IMR-90 (cell line): ENCODE data around the gene CFP. TPM values are rescaled to one million over a fixed set of nuclear protein-coding genes. Genes with fewer than 3 reads are reported as not detected.

ENCODE experiments used
- ATAC-seq: fragments of 200-7000 bp; cut with Tn5 transposase; 2 replicates; pipeline ENCODE4 v1.9.1; 2020; ENCODE audit warnings: low read depth, mild to moderate bottlenecking, moderate library complexity
- BruUV-seq: library from RNA; stranded (reverse); fragments of 400-500 nt; replicated peaks from 2 replicates; lab custom pipeline; 2021; lab: Mats Ljungman, UMichigan
- CTCF ChIA-PET: fragments of 300-600 bp; formaldehyde crosslinking; extraction: SDS; loops from one replicate; lab custom pipeline; 2021; ENCODE audit warnings: antibody characterized with exemption; lab: Yijun Ruan, JAX
- POLR2A ChIA-PET: fragments of 300-600 bp; sonication (Branson Sonifier 250); formaldehyde crosslinking; loops from one replicate; lab custom pipeline; 2022; ENCODE audit warnings: antibody characterized with exemption; ENCODE audit not compliant: unreplicated experiment; lab: Charles Lee
- DNase-seq: peaks from one replicate; pipeline ENCODE4 v3.0.0; 2013
- H2AFZ ChIP-seq: replicated peaks from 2 replicates; pipeline ENCODE3; 2013; ENCODE audit warnings: low read length, mild to moderate bottlenecking; ENCODE audit not compliant: poor library complexity
- H2AK5ac ChIP-seq: 2 replicates; pipeline ENCODE4 v1.6.1; 2013; ENCODE audit warnings: low read depth, low read length, inconsistent platforms
- H2AK9ac ChIP-seq: replicated peaks from 2 replicates; pipeline ENCODE3; 2013; ENCODE audit warnings: mild to moderate bottlenecking, low read depth, low read length, moderate library complexity; ENCODE audit not compliant: poor library complexity
- H2BK120ac ChIP-seq: 2 replicates; pipeline ENCODE4 v1.6.1; 2013; ENCODE audit warnings: low read depth, low read length, inconsistent platforms
- H2BK15ac ChIP-seq: 3 replicates; pipeline ENCODE4 v1.6.1; 2013; ENCODE audit warnings: low read depth, low read length, inconsistent platforms
- H2BK20ac ChIP-seq: 2 replicates; pipeline ENCODE4 v1.6.1; 2013; ENCODE audit warnings: low read depth, mild to moderate bottlenecking, inconsistent platforms, low read length, moderate library complexity
- H2BK5ac ChIP-seq: 2 replicates; pipeline ENCODE4 v1.6.1; 2013; ENCODE audit warnings: mild to moderate bottlenecking, low read depth, low read length, inconsistent platforms; ENCODE audit not compliant: poor library complexity, severe bottlenecking
- H3K14ac ChIP-seq: replicated peaks from 2 replicates; pipeline ENCODE4 v1.6.1; 2013; ENCODE audit warnings: low read depth, low read length, inconsistent platforms
- H3K18ac ChIP-seq: 2 replicates; pipeline ENCODE4 v1.6.1; 2013; ENCODE audit warnings: low read depth, low read length, control low read depth
- H3K23ac ChIP-seq: 2 replicates; pipeline ENCODE4 v1.6.1; 2013; ENCODE audit warnings: low read depth, low read length, inconsistent platforms
- H3K27ac ChIP-seq: 2 replicates; pipeline ENCODE4 v1.5.1; 2013; ENCODE audit warnings: mild to moderate bottlenecking, control low read depth, low read length; ENCODE audit not compliant: insufficient read depth
- H3K27me3 ChIP-seq: 2 replicates; pipeline ENCODE4 v1.6.1; 2013; ENCODE audit warnings: low read length; ENCODE audit not compliant: control insufficient read depth, insufficient read depth
- H3K36me3 ChIP-seq: 2 replicates; pipeline ENCODE4 v1.6.1; 2013; ENCODE audit warnings: low read length, mixed read lengths; ENCODE audit not compliant: control insufficient read depth, insufficient read depth
- H3K4ac ChIP-seq: 2 replicates; pipeline ENCODE4 v1.6.1; 2013; ENCODE audit warnings: low read depth, low read length, inconsistent platforms
- H3K4me1 ChIP-seq: 2 replicates; pipeline ENCODE4 v1.6.1; 2013; ENCODE audit warnings: low read length, mixed read lengths; ENCODE audit not compliant: control insufficient read depth, insufficient read depth
- H3K4me2 ChIP-seq: 2 replicates; pipeline ENCODE4 v1.6.1; 2013; ENCODE audit warnings: low read depth, mild to moderate bottlenecking, control low read depth, low read length, moderate library complexity
- H3K4me3 ChIP-seq: 2 replicates; pipeline ENCODE4 v1.5.1; 2013; ENCODE audit warnings: low read depth, mild to moderate bottlenecking, control low read depth, low read length, moderate library complexity; ENCODE audit not compliant: insufficient read depth
- H3K56ac ChIP-seq: 2 replicates; pipeline ENCODE4 v1.6.1; 2013; ENCODE audit warnings: low read length, inconsistent platforms; ENCODE audit not compliant: insufficient read depth; ENCODE audit errors: extremely low read depth
- H3K79me1 ChIP-seq, 2 experiments: 2 replicates each; pipeline ENCODE4 v1.6.1; 2013; ENCODE audit warnings: low read length in 2 of 2, inconsistent platforms in 1 of 2, low read depth in 1 of 2
- H3K9ac ChIP-seq: 2 replicates; pipeline ENCODE4 v1.6.1; 2013; ENCODE audit warnings: low read depth, low read length, control low read depth
- H3K9me1 ChIP-seq: 2 replicates; pipeline ENCODE4 v1.6.1; 2013; ENCODE audit warnings: low read length, inconsistent platforms; ENCODE audit not compliant: insufficient read depth
- H3K9me3 ChIP-seq: 2 replicates; pipeline ENCODE4 v1.6.1; 2013; ENCODE audit warnings: low read length; ENCODE audit not compliant: control insufficient read depth, insufficient read depth
- H4K20me1 ChIP-seq: 2 replicates; pipeline ENCODE4 v1.6.1; 2013; ENCODE audit warnings: low read length, inconsistent platforms; ENCODE audit not compliant: insufficient read depth
- H4K5ac ChIP-seq: 2 replicates; pipeline ENCODE4 v1.6.1; 2013; ENCODE audit warnings: mild to moderate bottlenecking, low read depth, low read length, control low read depth
- H4K8ac ChIP-seq, 2 experiments: 2 replicates each; pipeline ENCODE4 v1.6.1; 2013; ENCODE audit warnings: low read depth in 2 of 2, low read length in 2 of 2, control low read depth in 1 of 2, inconsistent platforms in 1 of 2
- H4K91ac ChIP-seq: 2 replicates; pipeline ENCODE4 v1.6.1; 2013; ENCODE audit warnings: low read depth, low read length, inconsistent platforms; ENCODE audit not compliant: insufficient read depth
- CEBPB ChIP-seq: IDR thresholded peaks from 2 replicates; pipeline ENCODE4 v1.6.1; 2012; ENCODE audit warnings: low read depth, low read length, improper control_type of control experiment
- NFE2L2 ChIP-seq: fragments of 150-350 bp; IDR thresholded peaks from 2 replicates; pipeline ENCODE4 v1.6.1; 2016; ENCODE audit warnings: low read depth, mild to moderate bottlenecking, low read length
- RFX5 ChIP-seq: IDR thresholded peaks from 2 replicates; pipeline ENCODE4 v1.8.0; 2012; ENCODE audit warnings: low read depth, mild to moderate bottlenecking, low read length, moderate library complexity
- WGBS, 2 experiments: methylation state at CpG; one replicate each; pipeline versions ENCODE4 v1.1.5 to v1.1.7; 2013; ENCODE audit warnings: missing lambda C conversion rate in 2 of 2; ENCODE audit not compliant: insufficient read length in 1 of 2; ENCODE audit errors: extremely low coverage in 2 of 2; 5-methylcytosine and 5-hydroxymethylcytosine counted together
- dilution Hi-C: fragments of 300-500 bp; cut with HindIII; formaldehyde crosslinking; loops from one replicate; pipeline ENCODE4 v1.14.3; 2018; ENCODE audit warnings: low sequenced_read_pairs; ENCODE audit not compliant: unreplicated experiment
- in situ Hi-C: fragments of 300-500 bp; cut with MboI; formaldehyde crosslinking; loops from 3 replicates; pipeline ENCODE4 v1.14.3; 2019; ENCODE audit warnings: low sequenced_read_pairs, inconsistent platforms, mixed read lengths
- intact Hi-C: fragments of 100-400 bp; cut with micrococcal nuclease; formaldehyde crosslinking; loops from 2 replicates; pipeline ENCODE4 v1.10.0; 2022
- polyA plus RNA-seq, 3 experiments: library from polyadenylated mRNA; depleted of rRNA; stranded (reverse); fragments of >200 nt; gene quantifications; 2 replicates each; pipeline ENCODE4 v1.2.3, GENCODE V29; 2012; ENCODE audit warnings: low replicate concordance in 1 of 3
- total RNA-seq: library from RNA; depleted of rRNA; stranded (reverse); fragments of >200 nt; gene quantifications from 2 replicates; pipeline ENCODE4 v1.2.3, GENCODE V29; 2012
- TF ChIP-seq, protein P1 (sequence below): fragments of 150-350 bp; IDR thresholded peaks from 2 replicates; pipeline ENCODE4 v1.6.1; 2017; ENCODE audit warnings: mild to moderate bottlenecking, antibody characterized with exemption, low read length, low read depth

The CFP gene
- total and polyA plus RNA-seq, 2 of the 4 experiments (the other 2 are of a cell fraction): under 0.01 to 0.14 TPM

DNA sequence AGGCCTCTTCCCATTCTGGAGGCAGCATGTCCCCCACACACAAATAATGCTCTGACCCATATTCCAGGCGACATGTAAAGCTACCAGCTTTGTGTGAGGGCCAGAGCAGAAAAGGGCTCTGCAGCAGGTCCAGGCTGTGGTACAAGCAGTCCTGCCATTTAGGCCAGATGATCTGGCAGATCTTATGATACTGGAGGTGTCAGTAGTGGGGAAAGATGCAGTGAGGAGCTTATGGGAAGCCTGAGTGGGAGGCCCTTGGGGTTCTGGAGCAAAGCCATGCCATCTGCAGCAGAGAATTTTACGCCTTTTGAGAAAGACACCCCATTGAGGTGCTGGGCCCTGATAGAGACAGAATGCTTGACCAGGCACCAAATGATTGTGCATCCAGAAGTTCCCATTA, 17.8 kb downstream of the CFP start:
- TF ChIP-seq, protein P1, sequence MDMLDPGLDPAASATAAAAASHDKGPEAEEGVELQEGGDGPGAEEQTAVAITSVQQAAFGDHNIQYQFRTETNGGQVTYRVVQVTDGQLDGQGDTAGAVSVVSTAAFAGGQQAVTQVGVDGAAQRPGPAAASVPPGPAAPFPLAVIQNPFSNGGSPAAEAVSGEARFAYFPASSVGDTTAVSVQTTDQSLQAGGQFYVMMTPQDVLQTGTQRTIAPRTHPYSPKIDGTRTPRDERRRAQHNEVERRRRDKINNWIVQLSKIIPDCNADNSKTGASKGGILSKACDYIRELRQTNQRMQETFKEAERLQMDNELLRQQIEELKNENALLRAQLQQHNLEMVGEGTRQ: no peak
- TF ChIP-seq RFX5 (no peak), NFE2L2 (no peak), CEBPB (no peak)
- Histone ChIP-seq H3K23ac (no peak overlapping the region), H3K9ac (no peak overlapping the region), H4K91ac (no peak overlapping the region), H3K9me3 (no peaks in the 10 kb centered on the region), H3K4ac (no peak overlapping the region), H2BK15ac (no peak overlapping the region), H4K8ac (no peak overlapping the region), H2BK120ac (no peak overlapping the region), H3K56ac (no peak overlapping the region), H3K18ac (no peak overlapping the region), H4K20me1 (peaks cover 3% of the 10 kb centered on the region), H3K79me1 (no peaks in the 10 kb centered on the region), H3K4me2 (no peak overlapping the region), H2AFZ (no peak overlapping the region), H2AK9ac (no peak overlapping the region), H2BK5ac (no peak overlapping the region), H4K5ac (no peak overlapping the region), H2AK5ac (no peak overlapping the region), H3K4me1 (no peaks in the 10 kb centered on the region), H3K4me3 (no peak overlapping the region), H3K14ac (no peak overlapping the region), H3K9me1 (no peaks in the 10 kb centered on the region), H3K27me3 (peaks cover 5% of the 10 kb centered on the region; the same call in 1 of the 2 replicates), H3K36me3 (no peaks in the 10 kb centered on the region), H3K27ac (no peak overlapping the region), H2BK20ac (no peak overlapping the region)
- dilution Hi-C loops (no loop called here), intact Hi-C loops (no loop called here), in situ Hi-C loops (no loop called here)
- CTCF ChIA-PET: no interaction called here
- DNase-seq (no peak), ATAC-seq (no peak)
- no CpG with 5 or more reads among the region's 2 CpGs for WGBS, 2 experiments
- no TSS peak for BruUV-seq
- POLR2A ChIA-PET: no interaction called here
